H7 (cell line): Measurements from ENCODE around the gene AGBL4. TPM values are rescaled to one million over a fixed set of nuclear protein-coding genes. Genes with fewer than 3 reads are reported as not detected.
"Not testable (repeated sequence)": the region's sequence is repeated elsewhere in the genome, so short reads cannot be mapped to it uniquely, and the experiment has no call there.

Source experiments
- DNase-seq: peaks from one replicate; pipeline ENCODE4 v3.0.0; 2012
- H3K27me3 ChIP-seq: 2 replicates; pipeline ENCODE4 v1.6.0; 2011; ENCODE audit warnings: mild to moderate bottlenecking, low read length; ENCODE audit not compliant: control insufficient read depth, insufficient read depth
- H3K36me3 ChIP-seq: replicated peaks from 2 replicates; pipeline ENCODE4 v1.5.1; 2011; ENCODE audit warnings: low read length; ENCODE audit not compliant: control insufficient read depth, insufficient read depth
- H3K4me3 ChIP-seq: 2 replicates; pipeline ENCODE4 v1.5.1; 2011; ENCODE audit warnings: low read depth, mild to moderate bottlenecking, control low read depth, low read length, moderate library complexity; ENCODE audit not compliant: insufficient read depth
- total RNA-seq: library from RNA; depleted of rRNA; stranded (reverse); fragments of >200 nt; shearing (Covaris generic); gene quantifications from 2 replicates; pipeline ENCODE4 v1.2.3, GENCODE V29; 2014

AGBL4 gene
- total RNA-seq, 1 experiment from 2014 or later: 0.87 TPM

- Histone ChIP-seq H3K4me3 (no peak overlapping the region), H3K27me3 (no peaks in the 10 kb centered on the region), H3K36me3 (no peaks in the 10 kb centered on the region)
- DNase-seq: no peak
These were observed 686.5 kb downstream of the AGBL4 start for GRCh38 chr1:49337251-49337650.

- Histone ChIP-seq H3K4me3 (no peak overlapping the region), H3K27me3 (no peaks in the 10 kb centered on the region), H3K36me3 (no peaks in the 10 kb centered on the region)
- DNase-seq: no peak
These were observed 689.8 kb downstream of the AGBL4 start for GRCh38 chr1:49333906-49334305.

- no peak for DNase-seq
- no peak overlapping the region for H3K4me3 ChIP-seq
- no peaks in the 10 kb centered on the region for H3K27me3 ChIP-seq
- H3K36me3 ChIP-seq: no peaks in the 10 kb centered on the region
These were observed 692.5 kb downstream of the AGBL4 start for GRCh38 chr1:49331066-49331852.

- no peak for DNase-seq
- Histone ChIP-seq H3K36me3 (no peaks in the 10 kb centered on the region), H3K4me3 (no peak overlapping the region), H3K27me3 (no peaks in the 10 kb centered on the region)
These were observed 699.7 kb downstream of the AGBL4 start for GRCh38 chr1:49323925-49324540.

- DNase-seq, H3K36me3 ChIP-seq, H3K4me3 ChIP-seq, H3K27me3 ChIP-seq: not testable (repeated sequence)
These were observed 703.3 kb downstream of the AGBL4 start for GRCh38 chr1:49320493-49320892.

- Histone ChIP-seq H3K27me3 (no peaks in the 10 kb centered on the region), H3K4me3 (no peak overlapping the region), H3K36me3 (no peaks in the 10 kb centered on the region)
- DNase-seq: no peak
These were observed 704.3 kb downstream of the AGBL4 start for GRCh38 chr1:49319426-49319963.

- no peak for DNase-seq
These were observed 705.5 kb downstream of the AGBL4 start for GRCh38 chr1:49318218-49318617.

GRCh38 chr1:49307457-49307856 lies 716.3 kb downstream of the AGBL4 start:
- no peaks in the 10 kb centered on the region for H3K36me3 ChIP-seq
- no peak overlapping the region for H3K4me3 ChIP-seq
- DNase-seq: no peak
- no peaks in the 10 kb centered on the region for H3K27me3 ChIP-seq

More at GRCh38 chr1:49318218-49318617, 705.5 kb downstream of the AGBL4 start:
- Histone ChIP-seq H3K4me3 (no peak overlapping the region), H3K36me3 (no peaks in the 10 kb centered on the region), H3K27me3 (no peaks in the 10 kb centered on the region)

GRCh38 chr1:49306507-49307070 lies 717.2 kb downstream of the AGBL4 start:
- no peaks in the 10 kb centered on the region for H3K27me3 ChIP-seq
- no peaks in the 10 kb centered on the region for H3K36me3 ChIP-seq
- no peak overlapping the region for H3K4me3 ChIP-seq
- DNase-seq: no peak

- not testable (repeated sequence) for H3K4me3 ChIP-seq, H3K27me3 ChIP-seq, H3K36me3 ChIP-seq, DNase-seq
These were observed 721.4 kb downstream of the AGBL4 start for GRCh38 chr1:49302400-49302799.

- Histone ChIP-seq H3K27me3 (no peaks in the 10 kb centered on the region), H3K36me3 (no peaks in the 10 kb centered on the region), H3K4me3 (no peak overlapping the region)
- no peak for DNase-seq
These were observed 725.5 kb downstream of the AGBL4 start for GRCh38 chr1:49298304-49298703.

GRCh38 chr1:49297783-49298182 lies 726.0 kb downstream of the AGBL4 start:
- no peak for DNase-seq
- Histone ChIP-seq H3K36me3 (no peaks in the 10 kb centered on the region), H3K4me3 (no peak overlapping the region), H3K27me3 (no peaks in the 10 kb centered on the region)

GRCh38 chr1:49294539-49294938 lies 729.2 kb downstream of the AGBL4 start:
- Histone ChIP-seq H3K36me3 (no peaks in the 10 kb centered on the region), H3K27me3 (no peaks in the 10 kb centered on the region), H3K4me3 (no peak overlapping the region)
- DNase-seq: no peak

- DNase-seq: no peak
- H3K36me3 ChIP-seq: no peaks in the 10 kb centered on the region
- H3K27me3 ChIP-seq: no peaks in the 10 kb centered on the region
- H3K4me3 ChIP-seq: no peak overlapping the region
These were observed 730.7 kb downstream of the AGBL4 start for GRCh38 chr1:49293016-49293415.
